ENCODE results near the gene SRBD1.

Gene SRBD1

GRCh38 chr2:45540942-45541341, 70.1 kb downstream of the SRBD1 start:
- DNase-seq: no peak

- no peak for DNase-seq
These were observed 77.3 kb downstream of the SRBD1 start for GRCh38 chr2:45533771-45534170.

GRCh38 chr2:45532181-45532580, 78.9 kb downstream of the SRBD1 start:
- DNase-seq: no peak

GRCh38 chr2:45524016-45524415, 87.1 kb downstream of the SRBD1 start:
- no peak for DNase-seq

GRCh38 chr2:45518546-45518945, 92.5 kb downstream of the SRBD1 start:
- DNase-seq: no peak

- DNase-seq: no peak
These were observed 100.2 kb downstream of the SRBD1 start for GRCh38 chr2:45510701-45511420.

- no peak for DNase-seq
These were observed 104.3 kb downstream of the SRBD1 start for GRCh38 chr2:45506756-45507155.

GRCh38 chr2:45505138-45505537, 105.9 kb downstream of the SRBD1 start:
- no peak for DNase-seq

GRCh38 chr2:45498661-45499550, 112.2 kb downstream of the SRBD1 start:
- DNase-seq: no peak

- DNase-seq: peak; percentile 46 to 64
These were observed 113.7 kb downstream of the SRBD1 start for GRCh38 chr2:45497355-45497754.

GRCh38 chr2:45496869-45497268, 114.2 kb downstream of the SRBD1 start:
- DNase-seq: no peak

GRCh38 chr2:45494978-45495293, 116.1 kb downstream of the SRBD1 start:
- no peak for DNase-seq

- DNase-seq: no peak
These were observed 116.6 kb downstream of the SRBD1 start for GRCh38 chr2:45494275-45494977.

- no peak for DNase-seq
These were observed 126.1 kb downstream of the SRBD1 start for GRCh38 chr2:45484965-45485364.

GRCh38 chr2:45483997-45484396, 127.1 kb downstream of the SRBD1 start:
- DNase-seq: no peak

GRCh38 chr2:45477546-45477945, 133.5 kb downstream of the SRBD1 start:
- DNase-seq: no peak

GRCh38 chr2:45470531-45470930, 140.5 kb downstream of the SRBD1 start:
- no peak for DNase-seq

GRCh38 chr2:45469314-45470099, 141.6 kb downstream of the SRBD1 start:
- DNase-seq: no peak

GRCh38 chr2:45468279-45468678, 142.8 kb downstream of the SRBD1 start:
- no peak for DNase-seq

GRCh38 chr2:45466053-45466452, 145.0 kb downstream of the SRBD1 start:
- DNase-seq: no peak

GRCh38 chr2:45460825-45461224, 150.2 kb downstream of the SRBD1 start:
- no peak for DNase-seq

- no peak for DNase-seq
These were observed 151.2 kb downstream of the SRBD1 start for GRCh38 chr2:45459860-45460259.

Measured in activated CD4-positive, alpha-beta T cell treated with anti-CD3 and anti-CD28 coated beads, Interleukin-2, amount 50 U/mL, for 48 hours (primary cell).